OCI-LY7 (cell line): Measurements from ENCODE around the gene TMEM229A. TPM values are rescaled to one million over a fixed set of nuclear protein-coding genes. Genes with fewer than 3 reads are reported as not detected.

Source experiments
- BruUV-seq: library from RNA; stranded (reverse); fragments of 400-500 nt; replicated peaks from 2 replicates; lab custom pipeline; 2021; lab: Mats Ljungman, UMichigan
- CTCF ChIA-PET: fragments of 300-600 bp; sonication (Branson Sonifier 250); formaldehyde crosslinking; loops from one replicate; lab custom pipeline; 2022; ENCODE audit warnings: antibody characterized with exemption; ENCODE audit not compliant: unreplicated experiment; lab: Charles Lee
- POLR2A ChIA-PET: fragments of 300-600 bp; sonication (Branson Sonifier 250); formaldehyde crosslinking; loops from one replicate; lab custom pipeline; 2022; ENCODE audit warnings: antibody characterized with exemption; lab: Charles Lee
- DNase-seq: peaks from one replicate; pipeline ENCODE4 v3.0.0-alpha.2; 2015; ENCODE audit warnings: low spot score
- H2AFZ ChIP-seq: fragments of 200-600 bp; sonication (generic), shearing (Covaris generic); 2 replicates; pipeline ENCODE4 v1.6.1; 2014; ENCODE audit warnings: mild to moderate bottlenecking, antibody characterized with exemption, low read length, moderate library complexity
- H3K27ac ChIP-seq: fragments of 200-600 bp; sonication (generic); 2 replicates; pipeline ENCODE4 v1.5.1; 2014; ENCODE audit warnings: mixed run types, low read depth, mild to moderate bottlenecking, moderate library complexity, low read length, inconsistent platforms; ENCODE audit not compliant: poor library complexity, severe bottlenecking
- H3K36me3 ChIP-seq: fragments of 200-600 bp; sonication (generic); 2 replicates; pipeline ENCODE4 v1.6.1; 2014; ENCODE audit warnings: mild to moderate bottlenecking, antibody characterized with exemption, low read length, moderate library complexity, mixed read lengths; ENCODE audit not compliant: insufficient read depth
- H3K4me1 ChIP-seq: fragments of 200-600 bp; sonication (generic); 2 replicates; pipeline ENCODE4 v1.5.1; 2014; ENCODE audit warnings: mild to moderate bottlenecking, low read length; ENCODE audit not compliant: insufficient read depth, poor library complexity, severe bottlenecking
- H3K4me2 ChIP-seq: fragments of 200-600 bp; sonication (generic); 2 replicates; pipeline ENCODE4 v1.6.1; 2014; ENCODE audit warnings: mild to moderate bottlenecking, low read length
- H3K4me3 ChIP-seq: fragments of 200-600 bp; sonication (generic); 2 replicates; pipeline ENCODE4 v1.5.1; 2014; ENCODE audit warnings: mild to moderate bottlenecking, low read depth, low read length; ENCODE audit not compliant: poor library complexity, severe bottlenecking
- H3K79me2 ChIP-seq: fragments of 200-600 bp; sonication (generic); 2 replicates; pipeline ENCODE4 v1.6.1; 2016; ENCODE audit warnings: low read depth, mild to moderate bottlenecking, low read length, moderate library complexity, mixed read lengths; ENCODE audit not compliant: insufficient read depth
- H3K9me2 ChIP-seq: fragments of 200-600 bp; sonication (generic); 2 replicates; pipeline ENCODE4 v1.6.1; 2016; ENCODE audit warnings: mild to moderate bottlenecking, low read length, mixed read lengths; ENCODE audit not compliant: insufficient read depth
- H3K9me3 ChIP-seq: fragments of 200-600 bp; sonication (generic); 2 replicates; pipeline ENCODE4 v1.6.1; 2014; ENCODE audit warnings: mild to moderate bottlenecking, mixed run types, low read length, mixed read lengths
- H4K20me1 ChIP-seq: fragments of 200-600 bp; sonication (generic); 2 replicates; pipeline ENCODE4 v1.6.1; 2014; ENCODE audit warnings: mild to moderate bottlenecking, antibody characterized with exemption, low read length, moderate library complexity, mixed read lengths; ENCODE audit not compliant: insufficient read depth
- EZH2phosphoT487 ChIP-seq: fragments of 200-600 bp; sonication (generic); IDR thresholded peaks from 2 replicates; pipeline ENCODE4 v1.6.1; 2018; ENCODE audit warnings: low read depth, borderline replicate concordance, mild to moderate bottlenecking, mixed run types, antibody characterized with exemption, low read length, moderate library complexity, mixed read lengths
- intact Hi-C: fragments of 100-400 bp; cut with micrococcal nuclease; formaldehyde crosslinking; loops from one replicate; pipeline ENCODE4 v1.10.0; 2022; ENCODE audit not compliant: unreplicated experiment
- total RNA-seq, 2 experiments: library from RNA; depleted of rRNA in 1 of 2; stranded (reverse); fragments of >200 nt in 1 of 2; shearing (Covaris generic) in 1 of 2; gene quantifications; 2 replicates each; pipeline ENCODE4 v1.2.3, GENCODE V29; 2014 to 2022
- TF ChIP-seq, protein P1 (sequence below): fragments of 200-600 bp; sonication (generic); conservative IDR thresholded peaks from 2 replicates; pipeline ENCODE4 v1.5.1; 2014; ENCODE audit warnings: mild to moderate bottlenecking, antibody characterized with exemption, low read length, moderate library complexity, mixed read lengths

The TMEM229A gene
- total RNA-seq, 2 experiments from 2014 or later, result not detected

DNA sequence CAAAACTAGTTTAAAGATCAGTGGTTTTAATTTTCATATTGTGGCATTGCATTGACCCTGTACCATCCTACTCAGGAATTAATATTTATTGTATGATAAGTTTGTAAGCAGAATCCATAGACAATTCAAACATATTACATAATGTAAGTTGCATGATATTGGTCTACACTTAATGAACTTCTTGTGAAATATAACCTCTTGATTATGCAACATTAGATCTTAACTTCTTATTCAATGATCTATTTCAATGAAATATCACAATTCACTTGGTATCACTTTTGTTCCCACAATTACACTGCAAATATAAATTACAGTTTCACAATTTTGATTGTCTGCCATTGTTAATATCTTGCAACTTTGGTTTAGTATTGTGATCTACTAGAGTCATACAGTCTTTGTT lies 44.0 kb upstream of the TMEM229A start:
- TF ChIP-seq, protein P1, sequence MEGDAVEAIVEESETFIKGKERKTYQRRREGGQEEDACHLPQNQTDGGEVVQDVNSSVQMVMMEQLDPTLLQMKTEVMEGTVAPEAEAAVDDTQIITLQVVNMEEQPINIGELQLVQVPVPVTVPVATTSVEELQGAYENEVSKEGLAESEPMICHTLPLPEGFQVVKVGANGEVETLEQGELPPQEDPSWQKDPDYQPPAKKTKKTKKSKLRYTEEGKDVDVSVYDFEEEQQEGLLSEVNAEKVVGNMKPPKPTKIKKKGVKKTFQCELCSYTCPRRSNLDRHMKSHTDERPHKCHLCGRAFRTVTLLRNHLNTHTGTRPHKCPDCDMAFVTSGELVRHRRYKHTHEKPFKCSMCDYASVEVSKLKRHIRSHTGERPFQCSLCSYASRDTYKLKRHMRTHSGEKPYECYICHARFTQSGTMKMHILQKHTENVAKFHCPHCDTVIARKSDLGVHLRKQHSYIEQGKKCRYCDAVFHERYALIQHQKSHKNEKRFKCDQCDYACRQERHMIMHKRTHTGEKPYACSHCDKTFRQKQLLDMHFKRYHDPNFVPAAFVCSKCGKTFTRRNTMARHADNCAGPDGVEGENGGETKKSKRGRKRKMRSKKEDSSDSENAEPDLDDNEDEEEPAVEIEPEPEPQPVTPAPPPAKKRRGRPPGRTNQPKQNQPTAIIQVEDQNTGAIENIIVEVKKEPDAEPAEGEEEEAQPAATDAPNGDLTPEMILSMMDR, result no peak
- no peak for TF ChIP-seq EZH2phosphoT487
- no peaks in the 10 kb centered on the region for H3K4me1 ChIP-seq
- POLR2A ChIA-PET, result no interaction called here
- H3K36me3 ChIP-seq, result no peaks in the 10 kb centered on the region
- H4K20me1 ChIP-seq, result no peaks in the 10 kb centered on the region; the same call in 1 of the 2 replicates
- DNase-seq, result no peak
- H3K79me2 ChIP-seq, result no peaks in the 10 kb centered on the region
- CTCF ChIA-PET, result no interaction called here
- H3K9me3 ChIP-seq, result no peaks in the 10 kb centered on the region
- H2AFZ ChIP-seq, result no peak overlapping the region
- no peaks in the 10 kb centered on the region for H3K9me2 ChIP-seq
- intact Hi-C loops, result no loop called here
- H3K4me3 ChIP-seq, result no peak overlapping the region
- no peak overlapping the region for H3K4me2 ChIP-seq
- no peak overlapping the region for H3K27ac ChIP-seq
- BruUV-seq, result no TSS peak

GRCh38 chr7:124074007-124074406 lies 41.1 kb upstream of the TMEM229A start:
- ChIA-PET POLR2A (interaction anchor here (0.6 kb wide), 1 partner anchor 46 kb away, joined by 4 read pairs; no protein-coding TSS in a partner anchor), CTCF (no interaction called here)
- Histone ChIP-seq H3K4me3 (no peak overlapping the region), H2AFZ (no peak overlapping the region), H3K9me2 (no peaks in the 10 kb centered on the region), H3K79me2 (no peaks in the 10 kb centered on the region), H3K27ac (no peak overlapping the region), H3K9me3 (no peaks in the 10 kb centered on the region), H4K20me1 (no peaks in the 10 kb centered on the region; the same call in 1 of the 2 replicates), H3K4me1 (no peaks in the 10 kb centered on the region), H3K4me2 (no peak overlapping the region), H3K36me3 (no peaks in the 10 kb centered on the region)
- intact Hi-C loops, result no loop called here
- no TSS peak for BruUV-seq
- TF ChIP-seq, protein P1, result no peak
- no peak for TF ChIP-seq EZH2phosphoT487
- no peak for DNase-seq

GRCh38 chr7:124073310-124073645 lies 40.4 kb upstream of the TMEM229A start:
- CTCF ChIA-PET, result no interaction called here
- Histone ChIP-seq H3K9me2 (no peaks in the 10 kb centered on the region), H4K20me1 (no peaks in the 10 kb centered on the region; the same call in 1 of the 2 replicates), H2AFZ (no peak overlapping the region), H3K4me2 (no peak overlapping the region), H3K27ac (no peak overlapping the region), H3K4me1 (no peaks in the 10 kb centered on the region), H3K4me3 (no peak overlapping the region), H3K36me3 (no peaks in the 10 kb centered on the region), H3K9me3 (no peaks in the 10 kb centered on the region), H3K79me2 (no peaks in the 10 kb centered on the region)
- no peak for TF ChIP-seq EZH2phosphoT487
- TF ChIP-seq, protein P1, result no peak
- BruUV-seq, result no TSS peak
- DNase-seq, result no peak
- POLR2A ChIA-PET, result no interaction called here
- intact Hi-C loops, result no loop called here
